Prostate gland (tissue), 2 donors: Measurements from ENCODE around the gene NDOR1.

Source experiments
- POLR2A ChIP-seq: fragments of 450-650 bp; IDR thresholded peaks from one replicate; pipeline ENCODE4 v1.6.1; 2016; ENCODE audit warnings: antibody characterized with exemption, mild to moderate bottlenecking
- POLR2AphosphoS5 ChIP-seq: sonication (generic); formaldehyde crosslinking; IDR thresholded peaks from one replicate; pipeline ENCODE4 v1.6.1; 2017; ENCODE audit warnings: antibody characterized with exemption
- TF ChIP-seq, protein P1 (sequence below), 4 experiments: fragments of 200-600 bp in 2 of 4; fragments of 450-650 bp in 2 of 4; sonication (generic) in 2 of 4; IDR thresholded peaks; 1 replicate in 3 of 4; 2 replicates in 1 of 4; pipeline ENCODE4 v1.5.1; 2016 to 2019; ENCODE audit warnings: antibody characterized with exemption in 4 of 4, mild to moderate bottlenecking in 2 of 4, moderate library complexity in 2 of 4

DNA sequence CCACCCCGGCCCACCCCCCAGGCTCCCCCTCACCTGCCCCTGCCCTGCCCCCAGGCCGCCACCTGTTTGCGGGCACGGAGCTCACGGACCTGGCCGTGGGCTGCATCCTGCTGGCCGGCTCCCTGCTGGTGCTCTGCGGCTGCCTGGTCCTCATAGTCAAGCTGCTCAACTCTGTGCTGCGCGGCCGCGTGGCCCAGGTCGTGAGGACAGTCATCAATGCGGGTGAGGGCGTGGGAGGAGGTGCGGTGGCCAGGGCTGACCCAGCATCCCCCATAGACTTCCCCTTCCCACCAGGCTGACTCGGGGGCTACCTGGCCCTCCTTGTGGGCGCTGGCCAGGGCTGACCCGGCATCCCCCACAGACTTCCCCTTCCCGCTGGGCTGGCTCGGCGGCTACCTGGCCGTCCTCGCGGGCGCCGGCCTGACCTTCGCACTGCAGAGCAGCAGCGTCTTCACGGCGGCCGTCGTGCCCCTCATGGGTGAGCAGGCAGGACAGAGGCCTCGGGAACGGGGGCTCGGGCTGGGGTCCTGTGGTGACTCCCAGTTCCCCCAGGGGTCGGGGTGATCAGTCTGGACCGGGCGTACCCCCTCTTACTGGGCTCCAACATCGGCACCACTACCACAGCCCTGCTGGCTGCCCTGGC, 28.7 kb downstream of the NDOR1 start:
- no peak for TF ChIP-seq POLR2A
- TF ChIP-seq, protein P1, sequence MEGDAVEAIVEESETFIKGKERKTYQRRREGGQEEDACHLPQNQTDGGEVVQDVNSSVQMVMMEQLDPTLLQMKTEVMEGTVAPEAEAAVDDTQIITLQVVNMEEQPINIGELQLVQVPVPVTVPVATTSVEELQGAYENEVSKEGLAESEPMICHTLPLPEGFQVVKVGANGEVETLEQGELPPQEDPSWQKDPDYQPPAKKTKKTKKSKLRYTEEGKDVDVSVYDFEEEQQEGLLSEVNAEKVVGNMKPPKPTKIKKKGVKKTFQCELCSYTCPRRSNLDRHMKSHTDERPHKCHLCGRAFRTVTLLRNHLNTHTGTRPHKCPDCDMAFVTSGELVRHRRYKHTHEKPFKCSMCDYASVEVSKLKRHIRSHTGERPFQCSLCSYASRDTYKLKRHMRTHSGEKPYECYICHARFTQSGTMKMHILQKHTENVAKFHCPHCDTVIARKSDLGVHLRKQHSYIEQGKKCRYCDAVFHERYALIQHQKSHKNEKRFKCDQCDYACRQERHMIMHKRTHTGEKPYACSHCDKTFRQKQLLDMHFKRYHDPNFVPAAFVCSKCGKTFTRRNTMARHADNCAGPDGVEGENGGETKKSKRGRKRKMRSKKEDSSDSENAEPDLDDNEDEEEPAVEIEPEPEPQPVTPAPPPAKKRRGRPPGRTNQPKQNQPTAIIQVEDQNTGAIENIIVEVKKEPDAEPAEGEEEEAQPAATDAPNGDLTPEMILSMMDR (IDR thresholded peaks at IDR 0.05), result no peak
- no peak for TF ChIP-seq POLR2AphosphoS5
